Lower lobe of right lung (tissue), 2 donors: Measurements from ENCODE around the gene AURKA. TPM values are rescaled to one million over a fixed set of nuclear protein-coding genes. Genes with fewer than 3 reads are reported as not detected.

Experiments used
- ATAC-seq, 2 donors: fragments of 200-7000 bp; cut with Tn5 transposase; one replicate each; pipeline ENCODE4 v1.9.1; 2020 to 2022; ENCODE audit warnings: mild to moderate bottlenecking in 2 of 2, moderate library complexity in 2 of 2
- DNase-seq: peaks from one replicate; pipeline ENCODE4 v3.0.0-alpha.2; 2020
- H3K27ac ChIP-seq: fragments of 200-600 bp; one replicate; pipeline ENCODE4 v1.8.0; 2022
- H3K27me3 ChIP-seq: fragments of 200-600 bp; one replicate; pipeline ENCODE4 v1.8.0; 2022; ENCODE audit warnings: low read depth
- H3K36me3 ChIP-seq: fragments of 200-600 bp; one replicate; pipeline ENCODE4 v1.8.0; 2022; ENCODE audit warnings: mild to moderate bottlenecking
- H3K4me1 ChIP-seq: fragments of 200-600 bp; one replicate; pipeline ENCODE4 v1.8.0; 2022
- H3K4me3 ChIP-seq: fragments of 200-600 bp; one replicate; pipeline ENCODE4 v1.8.0; 2022; ENCODE audit warnings: mild to moderate bottlenecking
- H3K9me3 ChIP-seq: fragments of 200-600 bp; one replicate; pipeline ENCODE4 v1.8.0; 2022
- CTCF ChIP-seq: fragments of 200-600 bp; IDR thresholded peaks from one replicate; pipeline ENCODE4 v1.8.0; 2022; ENCODE audit warnings: antibody characterized with exemption, mild to moderate bottlenecking
- intact Hi-C: fragments of 100-400 bp; cut with DNase I; formaldehyde crosslinking; loops from one replicate; pipeline ENCODE4 v1.11.0; 2022
- total RNA-seq: library from RNA; stranded (reverse); fragmentation: NEBNext Ultra II Directional; extraction: Animal tissue kit (Norgen Biotek cat#: 25700); gene quantifications from one replicate; pipeline ENCODE4 v1.2.1, GENCODE V29; 2021
- donor health status: DM: no; HTN: yes; CAD: no; lungs with severe emphysema.

The AURKA gene
- total RNA-seq, 1 donor from 2014 or later: 2.5 TPM

GRCh38 chr20:56323656-56324055 is 68.4 kb downstream of the AURKA start:
- ATAC-seq (no peak), DNase-seq (no peak)
- H3K27me3 ChIP-seq: no peaks in the 10 kb centered on the region
- H3K4me1 ChIP-seq: no peaks in the 10 kb centered on the region
- no peaks in the 10 kb centered on the region for H3K36me3 ChIP-seq
- H3K27ac ChIP-seq: no peak overlapping the region
- H3K4me3 ChIP-seq: no peak overlapping the region
- no peak for TF ChIP-seq CTCF
- H3K9me3 ChIP-seq: no peaks in the 10 kb centered on the region
- intact Hi-C loops: no loop called here

DNA sequence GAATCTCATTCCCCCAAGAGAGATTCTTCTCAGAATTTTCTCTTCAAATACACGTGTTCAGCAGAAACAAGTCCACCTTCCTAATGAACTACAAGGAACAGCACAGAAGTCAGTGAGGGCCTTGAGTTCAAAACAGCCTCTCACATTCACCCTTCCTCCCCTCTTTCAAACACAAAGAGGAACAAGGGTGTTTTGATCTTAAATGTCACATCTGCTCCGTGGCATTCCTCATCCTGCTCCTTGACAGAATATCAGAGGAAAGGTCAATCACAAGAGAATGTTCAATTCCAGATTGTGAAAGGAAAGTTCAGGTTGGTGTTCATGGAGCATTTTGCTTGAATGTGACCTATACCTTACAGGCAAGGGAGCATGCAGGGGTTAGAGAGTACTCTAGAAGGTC is 68.8 kb downstream of the AURKA start:
- no peak for TF ChIP-seq CTCF
- DNase-seq (no peak), ATAC-seq (no peak)
- Histone ChIP-seq H3K4me3 (no peak overlapping the region), H3K36me3 (no peaks in the 10 kb centered on the region), H3K9me3 (no peaks in the 10 kb centered on the region), H3K27ac (no peak overlapping the region), H3K4me1 (no peaks in the 10 kb centered on the region), H3K27me3 (no peaks in the 10 kb centered on the region)
- intact Hi-C loops: no loop called here

- intact Hi-C loops: no loop called here
- no peak for TF ChIP-seq CTCF
- H3K9me3 ChIP-seq: no peaks in the 10 kb centered on the region
- DNase-seq (no peak), ATAC-seq (no peak)
- no peak overlapping the region for H3K27ac ChIP-seq
- H3K4me3 ChIP-seq: no peak overlapping the region
- no peaks in the 10 kb centered on the region for H3K4me1 ChIP-seq
- H3K27me3 ChIP-seq: no peaks in the 10 kb centered on the region
- H3K36me3 ChIP-seq: no peaks in the 10 kb centered on the region
Observed at GRCh38 chr20:56322681-56323080, 69.3 kb downstream of the AURKA start.

Other genes with a start within 250 kb of the AURKA start
- not detected for gene MC3R, start 143.5 kb downstream of the AURKA start, total RNA-seq
- 36.4 TPM for gene FAM210B, start 33.2 kb downstream of the AURKA start, total RNA-seq
- gene CSTF1, start 430 bp upstream of the AURKA start, total RNA-seq: 24.4 TPM
- gene CASS4, start 20.0 kb upstream of the AURKA start, total RNA-seq: 23.9 TPM
- 68.6 TPM for gene RTF2, start 76.4 kb upstream of the AURKA start, total RNA-seq
- gene FAM209A, start 132.5 kb upstream of the AURKA start, total RNA-seq: 0.71 TPM
- 0.59 TPM for gene FAM209B, start 141.0 kb upstream of the AURKA start, total RNA-seq
- 4.2 TPM for gene TFAP2C, start 237.1 kb upstream of the AURKA start, total RNA-seq